DOHH2 (cell line): ENCODE data around the gene NLGN3.

ENCODE experiments used
- CTCF ChIP-seq: fragments of 200-600 bp; sonication (generic); IDR thresholded peaks from one replicate; pipeline ENCODE4 v1.5.1; 2014; ENCODE audit warnings: antibody characterized with exemption, mild to moderate bottlenecking, low read depth, low read length; ENCODE audit not compliant: poor library complexity, severe bottlenecking
- EZH2phosphoT487 ChIP-seq: fragments of 200-600 bp; sonication (generic); IDR thresholded peaks from 2 replicates; pipeline ENCODE4 v1.6.1; 2017; ENCODE audit warnings: borderline replicate concordance, mild to moderate bottlenecking, antibody characterized with exemption, low read length, moderate library complexity, mixed read lengths

GRCh38 chrX:71160475-71160874 is 15.8 kb downstream of the NLGN3 start:
- no peak for TF ChIP-seq CTCF
- TF ChIP-seq EZH2phosphoT487 = no peak
